Measurements from ENCODE around the gene MYO1E.

Gene MYO1E

DNA sequence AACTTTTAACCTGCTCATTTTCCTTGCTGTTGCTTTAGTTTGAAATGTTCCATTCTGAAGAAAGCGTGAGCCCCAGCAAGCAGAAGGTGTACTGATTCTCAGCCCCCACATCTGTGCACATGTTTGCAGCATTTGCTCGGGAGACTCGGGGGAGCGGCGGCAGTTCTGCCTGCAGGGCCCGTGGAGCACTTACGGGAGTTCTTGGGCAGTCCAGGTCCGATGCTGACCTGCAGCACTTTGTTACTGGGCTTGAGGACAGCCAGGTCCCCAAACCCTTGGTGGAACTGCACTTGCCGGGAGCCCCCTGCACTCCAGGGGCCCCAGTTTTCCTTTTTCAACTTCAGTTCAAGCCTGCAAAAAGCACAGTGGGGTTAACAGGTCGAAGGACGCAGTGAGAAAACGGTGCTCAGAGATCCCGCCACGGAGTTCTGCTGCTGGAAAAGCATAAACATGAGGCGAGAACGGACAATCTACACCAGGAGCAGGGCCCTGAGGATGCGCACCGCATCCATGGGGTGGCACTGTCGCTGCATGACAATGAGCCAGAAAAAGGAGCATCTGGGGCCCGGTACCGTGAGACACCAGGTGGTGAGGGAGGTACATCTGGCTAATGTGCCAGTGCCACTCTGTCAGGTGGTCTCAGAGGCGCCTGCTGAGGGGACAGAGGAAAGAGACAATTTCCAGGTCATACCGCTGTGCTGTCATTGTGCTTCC lies 211.6 kb downstream of the MYO1E start:
- no peak for DNase-seq (ENCODE audit: extremely low read depth, low read depth)
- TF ChIP-seq, protein P1, sequence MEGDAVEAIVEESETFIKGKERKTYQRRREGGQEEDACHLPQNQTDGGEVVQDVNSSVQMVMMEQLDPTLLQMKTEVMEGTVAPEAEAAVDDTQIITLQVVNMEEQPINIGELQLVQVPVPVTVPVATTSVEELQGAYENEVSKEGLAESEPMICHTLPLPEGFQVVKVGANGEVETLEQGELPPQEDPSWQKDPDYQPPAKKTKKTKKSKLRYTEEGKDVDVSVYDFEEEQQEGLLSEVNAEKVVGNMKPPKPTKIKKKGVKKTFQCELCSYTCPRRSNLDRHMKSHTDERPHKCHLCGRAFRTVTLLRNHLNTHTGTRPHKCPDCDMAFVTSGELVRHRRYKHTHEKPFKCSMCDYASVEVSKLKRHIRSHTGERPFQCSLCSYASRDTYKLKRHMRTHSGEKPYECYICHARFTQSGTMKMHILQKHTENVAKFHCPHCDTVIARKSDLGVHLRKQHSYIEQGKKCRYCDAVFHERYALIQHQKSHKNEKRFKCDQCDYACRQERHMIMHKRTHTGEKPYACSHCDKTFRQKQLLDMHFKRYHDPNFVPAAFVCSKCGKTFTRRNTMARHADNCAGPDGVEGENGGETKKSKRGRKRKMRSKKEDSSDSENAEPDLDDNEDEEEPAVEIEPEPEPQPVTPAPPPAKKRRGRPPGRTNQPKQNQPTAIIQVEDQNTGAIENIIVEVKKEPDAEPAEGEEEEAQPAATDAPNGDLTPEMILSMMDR (IDR thresholded peaks at IDR 0.05; ENCODE audit: low read depth, low read length, missing control alignments): peak; percentile 69
- no peak overlapping the region for H3K4me3 ChIP-seq (replicated peaks; ENCODE audit: low read depth, low read length)

DNA sequence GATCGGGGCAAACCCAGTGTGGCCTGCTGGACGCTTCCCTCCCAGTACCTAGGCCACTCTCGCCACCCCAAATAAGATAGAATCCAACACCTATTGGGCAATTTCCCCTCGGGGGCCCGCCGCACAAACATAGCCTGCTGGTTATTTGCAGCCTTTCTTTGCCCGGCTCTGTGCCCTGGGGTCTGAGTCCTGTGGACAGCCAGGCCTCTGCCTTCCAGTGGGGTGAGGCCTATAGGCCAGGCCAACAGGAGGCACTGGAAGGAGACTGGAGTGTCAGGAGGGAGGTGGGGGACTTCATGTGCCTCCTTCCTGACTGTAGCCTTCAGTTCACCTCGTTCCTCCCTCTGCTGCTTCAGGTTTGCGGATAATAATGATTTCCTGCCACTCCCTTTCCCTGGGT lies 213.5 kb downstream of the MYO1E start:
- H3K4me3 ChIP-seq (replicated peaks; ENCODE audit: low read depth, low read length): no peak overlapping the region
- DNase-seq (ENCODE audit: extremely low read depth, low read depth): no peak
- TF ChIP-seq, protein P1 (IDR thresholded peaks at IDR 0.05; ENCODE audit: low read depth, low read length, missing control alignments): no peak

DNA sequence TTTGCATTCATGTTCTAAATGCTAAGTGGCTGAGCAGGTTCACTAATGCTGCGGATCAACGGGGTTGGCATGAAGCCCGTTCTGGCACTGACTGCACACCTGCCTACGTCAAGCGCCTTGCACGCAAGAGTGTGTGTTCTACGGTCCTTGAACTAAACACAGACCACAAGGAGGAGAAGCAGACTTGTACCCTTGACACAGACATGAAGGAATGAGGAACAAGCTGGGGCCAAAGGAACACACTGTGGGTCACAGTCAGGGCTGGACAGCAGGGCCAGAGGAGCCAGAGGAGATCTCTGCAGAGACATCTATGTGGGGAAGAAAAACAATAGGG lies 214.0 kb downstream of the MYO1E start:
- TF ChIP-seq, protein P1 (IDR thresholded peaks at IDR 0.05; ENCODE audit: low read depth, low read length, missing control alignments): no peak
- H3K4me3 ChIP-seq (replicated peaks; ENCODE audit: low read depth, low read length): no peak overlapping the region
- no peak for DNase-seq (ENCODE audit: extremely low read depth, low read depth)

DNA sequence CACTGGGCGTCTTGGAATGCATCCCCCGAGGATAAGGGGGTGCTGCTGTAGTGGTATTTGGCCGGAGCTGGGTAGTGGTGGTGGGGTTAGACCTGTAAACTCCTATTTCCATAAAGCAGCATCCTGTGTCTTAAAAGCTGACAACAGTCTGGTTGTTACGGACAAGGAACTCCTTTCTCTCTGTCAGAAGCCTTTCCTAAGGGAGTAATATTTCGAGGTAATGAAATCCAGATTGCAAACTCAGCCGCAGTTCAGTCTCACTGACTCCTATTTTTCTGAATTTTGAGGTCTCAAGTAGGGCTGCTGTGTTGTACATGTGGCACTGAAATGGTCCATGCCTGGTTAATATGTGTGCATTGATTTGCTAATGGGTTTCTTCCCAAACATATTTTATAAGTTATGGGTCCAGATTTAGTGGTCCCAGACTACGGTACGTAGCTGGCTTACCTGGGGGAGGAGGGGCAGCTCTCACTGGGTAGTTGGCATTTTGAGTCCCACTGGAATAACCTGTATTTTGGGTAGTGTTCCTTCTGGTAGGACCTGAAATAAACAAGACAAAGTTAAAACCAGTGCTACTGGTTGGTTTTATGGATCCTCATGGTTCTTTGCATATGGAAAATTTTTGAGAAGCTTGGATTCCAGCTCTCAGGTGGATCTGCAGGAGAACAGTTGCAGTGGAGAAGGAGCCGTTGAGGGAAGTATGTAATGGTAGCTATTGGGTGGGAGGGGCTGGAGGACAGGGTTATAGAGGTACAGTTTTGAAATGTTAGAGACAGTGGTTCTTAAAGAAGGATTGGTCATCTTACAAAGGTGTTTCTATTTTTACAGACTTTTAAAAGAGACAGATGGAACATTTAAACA lies 214.6 kb downstream of the MYO1E start:
- no peak overlapping the region for H3K4me3 ChIP-seq (replicated peaks; ENCODE audit: low read depth, low read length)
- no peak for DNase-seq (ENCODE audit: extremely low read depth, low read depth)
- TF ChIP-seq, protein P1 (IDR thresholded peaks at IDR 0.05; ENCODE audit: low read depth, low read length, missing control alignments): no peak

DNA sequence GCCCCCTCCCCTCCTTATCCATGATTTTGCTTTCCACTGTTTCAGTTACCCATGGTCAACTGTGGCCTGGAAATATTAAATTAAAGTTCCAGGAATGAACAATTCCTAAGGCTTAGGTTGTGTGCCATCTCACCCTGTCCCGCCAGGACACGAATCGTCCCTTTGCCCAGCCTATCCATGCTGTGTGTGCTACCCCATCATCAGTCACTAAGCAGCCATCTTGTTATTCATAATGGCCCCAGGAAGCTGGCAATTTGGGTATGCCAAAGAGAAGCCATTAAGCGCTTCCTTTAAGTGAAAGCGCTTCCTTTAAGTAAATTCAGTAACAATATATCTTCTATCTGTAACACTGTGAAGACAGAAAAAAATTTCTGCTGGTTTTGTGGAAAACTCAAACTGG lies 215.3 kb downstream of the MYO1E start:
- H3K4me3 ChIP-seq (replicated peaks; ENCODE audit: low read depth, low read length): no peak overlapping the region
- no peak for DNase-seq (ENCODE audit: extremely low read depth, low read depth)

DNA sequence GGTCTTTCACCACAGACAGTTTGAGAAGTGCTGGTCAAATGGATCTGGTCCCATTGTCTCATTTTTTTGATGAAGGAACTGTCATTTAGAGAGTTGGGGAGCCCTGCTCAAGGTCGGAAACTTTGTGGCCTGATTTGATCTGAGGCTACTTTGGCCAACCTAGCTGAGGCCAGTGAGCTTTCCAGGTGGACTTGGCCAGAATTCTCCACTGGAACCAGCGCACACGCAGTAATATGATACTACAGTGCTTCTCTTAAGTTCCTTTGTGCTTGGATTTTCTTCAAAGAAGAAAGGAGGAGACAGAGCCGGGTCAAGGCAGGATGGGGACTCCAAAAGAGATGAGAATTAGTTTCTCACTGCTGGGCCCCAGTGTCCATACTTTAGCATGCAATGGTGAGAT lies 217.2 kb downstream of the MYO1E start:
- TF ChIP-seq, protein P1 (IDR thresholded peaks at IDR 0.05; ENCODE audit: low read depth, low read length, missing control alignments): no peak
- H3K4me3 ChIP-seq (replicated peaks; ENCODE audit: low read depth, low read length): no peak overlapping the region
- no peak for DNase-seq (ENCODE audit: extremely low read depth, low read depth)

More for the DNA sequence above, 215.3 kb downstream of the MYO1E start:
- TF ChIP-seq, protein P1 (IDR thresholded peaks at IDR 0.05; ENCODE audit: low read depth, low read length, missing control alignments): no peak
